ENCODE data around the gene RNF130. TPM values are rescaled to one million over a fixed set of nuclear protein-coding genes. Genes with fewer than 3 reads are reported as not detected.
A peak's percentile ranks its signal among the peaks of the same experiment; 100 is the strongest.

RNF130 gene
- total and polyA plus RNA-seq, 9 of the 15 experiments (the other 6 are each of a cell fraction or from before 2014, with no cell fraction given) = 5.8 to 39.4 (median 27.1) TPM

DNA sequence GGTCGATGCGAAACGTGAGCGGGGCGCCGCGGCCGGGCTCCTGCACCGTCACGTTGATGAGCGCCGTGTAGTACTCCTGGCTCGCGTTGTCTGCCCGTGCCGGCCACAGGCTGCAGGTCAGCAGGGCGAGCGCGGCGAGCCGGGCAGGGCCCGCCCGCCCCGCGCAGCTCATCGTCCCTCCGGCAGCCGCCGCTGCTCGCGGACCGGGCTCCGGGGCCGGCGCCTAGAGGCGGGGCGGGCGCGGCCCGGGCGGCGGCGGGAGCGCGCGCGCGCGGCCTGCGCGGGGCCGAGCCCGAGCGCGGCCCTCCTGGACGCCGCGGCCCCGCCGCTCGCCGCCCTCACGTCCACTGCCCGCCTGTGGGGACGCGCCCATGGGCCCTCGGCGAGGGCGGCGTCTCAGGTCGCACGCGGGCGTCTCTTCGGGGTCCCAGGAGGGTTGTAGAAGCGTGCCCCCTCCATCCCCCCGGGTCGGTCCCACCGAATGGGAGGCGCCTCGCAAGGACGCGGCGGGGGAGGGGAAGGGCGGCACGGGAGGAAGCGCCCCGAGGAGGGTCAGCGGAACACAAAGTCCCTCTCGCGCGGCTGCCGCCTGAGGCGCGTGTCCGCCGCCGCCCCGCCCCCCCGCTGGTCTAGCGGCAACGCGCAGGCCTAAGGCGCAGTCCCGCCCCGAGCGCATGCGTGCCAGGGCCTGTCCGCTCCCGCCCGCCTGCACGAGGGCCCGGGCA is at the start of gene RNF130 (continued):
- TF ChIP-seq JUND (IDR thresholded peaks at IDR 0.05; ENCODE audit: borderline replicate concordance, low read depth, low read length) (peak; percentile 26; the same call in 1 of the 2 replicates), JUND (tag; IDR thresholded peaks at IDR 0.05; ENCODE audit: borderline replicate concordance, low read depth, low read length) (peak; percentile 58; the same call in 1 of the 3 replicates), POLR3A (IDR thresholded peaks at IDR 0.05; ENCODE audit: borderline replicate concordance, extremely low read depth, insufficient read depth, insufficient read length) (no peak), SMAD1 (IDR thresholded peaks at IDR 0.05; ENCODE audit: low read depth, low read length, partially characterized antibody) (no peak), ZNF316 (IDR thresholded peaks at IDR 0.05) (no peak), CCAR2 (IDR thresholded peaks at IDR 0.05; ENCODE audit: low read depth, low read length) (no peak), STAT5B (CRISPR knock-in tag; IDR thresholded peaks at IDR 0.05) (no peak), MECOM (CRISPR knock-in tag; IDR thresholded peaks at IDR 0.05) (0 out of 2 replicates have a peak, but pooled peaks have one; percentile 50), FOXA3 (CRISPR knock-in tag; conservative IDR thresholded peaks at IDR 0.05 in 1 of 2, IDR thresholded peaks at IDR 0.05 in 1 of 2) (peak in 1 of 2 experiments; percentile 91; a peak in 1 of 4 replicates), ZNF77 (CRISPR knock-in tag; IDR thresholded peaks at IDR 0.05) (no peak), MTA2 (IDR thresholded peaks at IDR 0.05; ENCODE audit: low read depth) (no peak), HMG20A (CRISPR knock-in tag; conservative IDR thresholded peaks at IDR 0.05) (no peak), ERF (CRISPR knock-in tag; IDR thresholded peaks at IDR 0.05) (peak; percentile 95; the same call in 1 of the 2 replicates), CREB1 (IDR thresholded peaks at IDR 0.05) (peak; percentile 31; the same call in 1 of the 2 replicates), CREB1 (CRISPR knock-in tag; IDR thresholded peaks at IDR 0.05) (peak; percentile 78), RUNX1 (IDR thresholded peaks at IDR 0.05; ENCODE audit: low read depth) (no peak), NFE2 (IDR thresholded peaks at IDR 0.05; ENCODE audit: low read depth) (no peak), SIN3A (IDR thresholded peaks at IDR 0.05; ENCODE audit: borderline replicate concordance in 2 of 2, control insufficient read depth in 1 of 2, low read depth in 2 of 2, low read length in 2 of 2) (peak in 1 of 2 experiments; percentile 39; a peak in 1 of 4 replicates), FOXK2 (conservative IDR thresholded peaks at IDR 0.05 in 1 of 2, IDR thresholded peaks at IDR 0.05 in 1 of 2; ENCODE audit: low read depth in 2 of 2) (no peak; a peak in 1 of 4 replicates)
- TF ChIP-seq, protein P1, sequence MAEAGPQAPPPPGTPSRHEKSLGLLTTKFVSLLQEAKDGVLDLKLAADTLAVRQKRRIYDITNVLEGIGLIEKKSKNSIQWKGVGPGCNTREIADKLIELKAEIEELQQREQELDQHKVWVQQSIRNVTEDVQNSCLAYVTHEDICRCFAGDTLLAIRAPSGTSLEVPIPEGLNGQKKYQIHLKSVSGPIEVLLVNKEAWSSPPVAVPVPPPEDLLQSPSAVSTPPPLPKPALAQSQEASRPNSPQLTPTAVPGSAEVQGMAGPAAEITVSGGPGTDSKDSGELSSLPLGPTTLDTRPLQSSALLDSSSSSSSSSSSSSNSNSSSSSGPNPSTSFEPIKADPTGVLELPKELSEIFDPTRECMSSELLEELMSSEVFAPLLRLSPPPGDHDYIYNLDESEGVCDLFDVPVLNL (CRISPR knock-in tag; IDR thresholded peaks at IDR 0.05; ENCODE audit: low read depth) = peak; percentile 78; the same call in 1 of the 2 replicates
- TF ChIP-seq, protein P2, sequence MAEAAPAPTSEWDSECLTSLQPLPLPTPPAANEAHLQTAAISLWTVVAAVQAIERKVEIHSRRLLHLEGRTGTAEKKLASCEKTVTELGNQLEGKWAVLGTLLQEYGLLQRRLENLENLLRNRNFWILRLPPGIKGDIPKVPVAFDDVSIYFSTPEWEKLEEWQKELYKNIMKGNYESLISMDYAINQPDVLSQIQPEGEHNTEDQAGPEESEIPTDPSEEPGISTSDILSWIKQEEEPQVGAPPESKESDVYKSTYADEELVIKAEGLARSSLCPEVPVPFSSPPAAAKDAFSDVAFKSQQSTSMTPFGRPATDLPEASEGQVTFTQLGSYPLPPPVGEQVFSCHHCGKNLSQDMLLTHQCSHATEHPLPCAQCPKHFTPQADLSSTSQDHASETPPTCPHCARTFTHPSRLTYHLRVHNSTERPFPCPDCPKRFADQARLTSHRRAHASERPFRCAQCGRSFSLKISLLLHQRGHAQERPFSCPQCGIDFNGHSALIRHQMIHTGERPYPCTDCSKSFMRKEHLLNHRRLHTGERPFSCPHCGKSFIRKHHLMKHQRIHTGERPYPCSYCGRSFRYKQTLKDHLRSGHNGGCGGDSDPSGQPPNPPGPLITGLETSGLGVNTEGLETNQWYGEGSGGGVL (CRISPR knock-in tag; IDR thresholded peaks at IDR 0.05) = no peak
- TF ChIP-seq, protein P3, sequence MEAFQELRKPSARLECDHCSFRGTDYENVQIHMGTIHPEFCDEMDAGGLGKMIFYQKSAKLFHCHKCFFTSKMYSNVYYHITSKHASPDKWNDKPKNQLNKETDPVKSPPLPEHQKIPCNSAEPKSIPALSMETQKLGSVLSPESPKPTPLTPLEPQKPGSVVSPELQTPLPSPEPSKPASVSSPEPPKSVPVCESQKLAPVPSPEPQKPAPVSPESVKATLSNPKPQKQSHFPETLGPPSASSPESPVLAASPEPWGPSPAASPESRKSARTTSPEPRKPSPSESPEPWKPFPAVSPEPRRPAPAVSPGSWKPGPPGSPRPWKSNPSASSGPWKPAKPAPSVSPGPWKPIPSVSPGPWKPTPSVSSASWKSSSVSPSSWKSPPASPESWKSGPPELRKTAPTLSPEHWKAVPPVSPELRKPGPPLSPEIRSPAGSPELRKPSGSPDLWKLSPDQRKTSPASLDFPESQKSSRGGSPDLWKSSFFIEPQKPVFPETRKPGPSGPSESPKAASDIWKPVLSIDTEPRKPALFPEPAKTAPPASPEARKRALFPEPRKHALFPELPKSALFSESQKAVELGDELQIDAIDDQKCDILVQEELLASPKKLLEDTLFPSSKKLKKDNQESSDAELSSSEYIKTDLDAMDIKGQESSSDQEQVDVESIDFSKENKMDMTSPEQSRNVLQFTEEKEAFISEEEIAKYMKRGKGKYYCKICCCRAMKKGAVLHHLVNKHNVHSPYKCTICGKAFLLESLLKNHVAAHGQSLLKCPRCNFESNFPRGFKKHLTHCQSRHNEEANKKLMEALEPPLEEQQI (IDR thresholded peaks at IDR 0.05) = no peak
- TF ChIP-seq, protein P4, sequence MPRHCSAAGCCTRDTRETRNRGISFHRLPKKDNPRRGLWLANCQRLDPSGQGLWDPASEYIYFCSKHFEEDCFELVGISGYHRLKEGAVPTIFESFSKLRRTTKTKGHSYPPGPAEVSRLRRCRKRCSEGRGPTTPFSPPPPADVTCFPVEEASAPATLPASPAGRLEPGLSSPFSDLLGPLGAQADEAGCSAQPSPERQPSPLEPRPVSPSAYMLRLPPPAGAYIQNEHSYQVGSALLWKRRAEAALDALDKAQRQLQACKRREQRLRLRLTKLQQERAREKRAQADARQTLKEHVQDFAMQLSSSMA (CRISPR knock-in tag; IDR thresholded peaks at IDR 0.05) = no peak
